WI38 (cell line): ENCODE measurements around the gene MYBPC2.

Source experiments
- H3K4me3 ChIP-seq: 2 replicates; pipeline ENCODE4 v1.5.1; 2011; ENCODE audit warnings: low read depth, mild to moderate bottlenecking, control low read depth, low read length
- CTCF ChIP-seq: IDR thresholded peaks from 2 replicates; pipeline ENCODE4 v1.5.1; 2012; ENCODE audit warnings: low read depth, mild to moderate bottlenecking, control low read depth, low read length

The MYBPC2 gene

GRCh38 chr19:50494186-50495019 lies 61.7 kb downstream of the MYBPC2 start:
- H3K4me3 ChIP-seq = no peak overlapping the region
- TF ChIP-seq CTCF = no peak

GRCh38 chr19:50495020-50495531 lies 62.4 kb downstream of the MYBPC2 start:
- no peak overlapping the region for H3K4me3 ChIP-seq
- no peak for TF ChIP-seq CTCF

GRCh38 chr19:50496189-50497021 lies 63.7 kb downstream of the MYBPC2 start:
- no peak overlapping the region for H3K4me3 ChIP-seq
- TF ChIP-seq CTCF = no peak

- TF ChIP-seq CTCF = no peak
- H3K4me3 ChIP-seq = no peak overlapping the region
Observed at GRCh38 chr19:50497022-50497405, 64.3 kb downstream of the MYBPC2 start.

GRCh38 chr19:50498219-50499056 lies 65.7 kb downstream of the MYBPC2 start:
- no peak overlapping the region for H3K4me3 ChIP-seq
- TF ChIP-seq CTCF = no peak

GRCh38 chr19:50500060-50500752 lies 67.5 kb downstream of the MYBPC2 start:
- H3K4me3 ChIP-seq = no peak overlapping the region
- TF ChIP-seq CTCF = no peak
